ENCODE results near the gene KRTAP26-1. TPM values are rescaled to one million over a fixed set of nuclear protein-coding genes. Genes with fewer than 3 reads are reported as not detected.

The KRTAP26-1 gene
- total RNA-seq, 4 donors from 2014 or later, result not detected

- H3K27ac ChIP-seq (replicated peaks in 1 of 4), result no peak overlapping the region
- intact Hi-C loops (cut with DNase I), result no loop called here
- H3K9me3 ChIP-seq, result peaks cover 0 to 14% (median 3%) of the 10 kb centered on the region in 4 donors
- H3K4me1 ChIP-seq, result no peaks in the 10 kb centered on the region
- DNase-seq (ENCODE audit: extremely low spot score), result no peak
- no peaks in the 10 kb centered on the region for H3K36me3 ChIP-seq
- H3K4me3 ChIP-seq, result no peak overlapping the region
- H3K27me3 ChIP-seq, result no peaks in the 10 kb centered on the region
- no peak for TF ChIP-seq EP300 (IDR thresholded peaks at IDR 0.05)
- no peak for TF ChIP-seq CTCF (IDR thresholded peaks at IDR 0.05)
- TF ChIP-seq POLR2A (IDR thresholded peaks at IDR 0.05; ENCODE audit: low read depth), result no peak
- no peak for TF ChIP-seq POLR2AphosphoS5 (IDR thresholded peaks at IDR 0.05)
These were observed 6.3 kb upstream of the KRTAP26-1 start for GRCh38 chr21:30326390-30326789.

GRCh38 chr21:30315701-30316100 is 4.4 kb downstream of the KRTAP26-1 start:
- Histone ChIP-seq H3K27me3 (no peaks in the 10 kb centered on the region), H3K27ac (replicated peaks in 1 of 4) (no peak overlapping the region), H3K4me1 (no peaks in the 10 kb centered on the region), H3K36me3 (no peaks in the 10 kb centered on the region), H3K9me3 (no peaks in the 10 kb centered on the region), H3K4me3 (no peak overlapping the region)
- intact Hi-C loops (cut with DNase I), result no loop called here
- WGBS, result 92% methylated on average over 2 of the region's 2 CpGs
- DNase-seq (ENCODE audit: extremely low spot score), result no peak
- TF ChIP-seq POLR2A (IDR thresholded peaks at IDR 0.05; ENCODE audit: low read depth) (no peak), EP300 (IDR thresholded peaks at IDR 0.05) (no peak), CTCF (IDR thresholded peaks at IDR 0.05) (no peak), POLR2AphosphoS5 (IDR thresholded peaks at IDR 0.05) (no peak)

- no peak for DNase-seq (ENCODE audit: extremely low spot score)
- no peak overlapping the region for H3K27ac ChIP-seq (replicated peaks in 1 of 4)
- TF ChIP-seq POLR2AphosphoS5 (IDR thresholded peaks at IDR 0.05) (no peak), CTCF (IDR thresholded peaks at IDR 0.05) (no peak), POLR2A (IDR thresholded peaks at IDR 0.05; ENCODE audit: low read depth) (no peak), EP300 (IDR thresholded peaks at IDR 0.05) (no peak)
- H3K27me3 ChIP-seq, result no peaks in the 10 kb centered on the region
- H3K4me3 ChIP-seq, result no peak overlapping the region
- H3K4me1 ChIP-seq, result no peaks in the 10 kb centered on the region
- H3K36me3 ChIP-seq, result no peaks in the 10 kb centered on the region
- 67% methylated on average over 2 of the region's 2 CpGs for WGBS
- H3K9me3 ChIP-seq, result no peaks in the 10 kb centered on the region
- intact Hi-C loops (cut with DNase I), result no loop called here
These were observed 13.2 kb downstream of the KRTAP26-1 start for GRCh38 chr21:30306884-30307283.

GRCh38 chr21:30305136-30305535 is 15.0 kb downstream of the KRTAP26-1 start:
- intact Hi-C loops (cut with DNase I), result no loop called here
- DNase-seq (ENCODE audit: extremely low spot score), result no peak
- Histone ChIP-seq H3K4me3 (no peak overlapping the region), H3K27ac (replicated peaks in 1 of 4) (no peak overlapping the region), H3K36me3 (no peaks in the 10 kb centered on the region), H3K4me1 (no peaks in the 10 kb centered on the region), H3K9me3 (no peaks in the 10 kb centered on the region), H3K27me3 (no peaks in the 10 kb centered on the region)
- TF ChIP-seq POLR2AphosphoS5 (IDR thresholded peaks at IDR 0.05) (no peak), EP300 (IDR thresholded peaks at IDR 0.05) (no peak)
- WGBS, result 46% methylated on average over 1 of the region's 1 CpG

- TF ChIP-seq POLR2AphosphoS5 (IDR thresholded peaks at IDR 0.05), result no peak
- TF ChIP-seq POLR2A (IDR thresholded peaks at IDR 0.05; ENCODE audit: low read depth), result no peak
- TF ChIP-seq EP300 (IDR thresholded peaks at IDR 0.05), result no peak
- TF ChIP-seq CTCF (IDR thresholded peaks at IDR 0.05), result no peak
- no peaks in the 10 kb centered on the region for H3K36me3 ChIP-seq
- no peaks in the 10 kb centered on the region for H3K27me3 ChIP-seq
- no peak for DNase-seq (ENCODE audit: extremely low spot score)
- H3K4me3 ChIP-seq, result no peak within 1 kb of the TSS
- intact Hi-C loops (cut with DNase I), result no loop called here
- 77% methylated on average over 2 of the region's 2 CpGs for WGBS
- H3K27ac ChIP-seq (replicated peaks in 1 of 4), result no peak within 1 kb of the TSS
- no peaks in the 10 kb centered on the region for H3K4me1 ChIP-seq
- H3K9me3 ChIP-seq, result peaks cover 0 to 5% (median 0%) of the 10 kb centered on the region in 4 donors
These were observed 30.9 kb downstream of the KRTAP26-1 start, which contains the start of gene KRTAP25-1 for GRCh38 chr21:30289215-30289614. KRTAP25-1 (minus strand) TSS chr21:30289514; CDS start chr21:30289490, 24 bp downstream.
